ENCODE data around the gene SLC9A4.

- TF ChIP-seq CTCF (IDR thresholded peaks at IDR 0.05) (no peak), POLR2A (IDR thresholded peaks at IDR 0.05) (no peak)
Measured at GRCh38 chr2:102509749-102510148, 36.7 kb downstream of the SLC9A4 start.
